Measurements from ENCODE around the gene RIGI. TPM values are rescaled to one million over a fixed set of nuclear protein-coding genes. Genes with fewer than 3 reads are reported as not detected.

The RIGI gene
- total RNA-seq, 2 donors from 2014 or later: 3.0 to 8.5 TPM

DNA sequence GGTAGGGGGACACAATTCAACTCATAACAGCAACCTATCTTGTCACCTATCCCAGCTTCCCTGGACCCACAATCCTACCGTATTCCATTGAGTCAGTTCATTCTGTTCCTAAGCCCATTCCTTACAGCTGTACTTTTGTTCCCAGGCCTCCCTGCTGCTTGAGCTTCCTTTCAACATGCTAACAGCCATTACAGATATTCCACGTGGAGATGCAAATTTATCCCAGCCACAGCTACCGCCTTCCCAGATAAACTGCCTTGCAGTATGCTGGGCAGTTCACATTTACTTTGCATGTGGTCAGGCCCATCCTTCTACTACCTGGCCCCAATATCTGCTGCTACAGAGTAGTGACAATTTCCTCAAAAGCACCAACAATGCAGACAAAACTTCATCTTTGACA is 23.0 kb downstream of the RIGI start:
- Histone ChIP-seq H3K4me1 (no peaks in the 10 kb centered on the region), H3K9ac (ENCODE audit: low read depth in 2 of 2, low read length in 2 of 2) (no peak overlapping the region), H3K27me3 (no peaks in the 10 kb centered on the region), H3K36me3 (no peaks in the 10 kb centered on the region), H3K4me3 (no peak overlapping the region), H3K27ac (no peak overlapping the region), H3K9me3 (no peaks in the 10 kb centered on the region)
- DNase-seq: no peak
- intact Hi-C loops (cut with DNase I): no loop called here
- TF ChIP-seq, protein P1, sequence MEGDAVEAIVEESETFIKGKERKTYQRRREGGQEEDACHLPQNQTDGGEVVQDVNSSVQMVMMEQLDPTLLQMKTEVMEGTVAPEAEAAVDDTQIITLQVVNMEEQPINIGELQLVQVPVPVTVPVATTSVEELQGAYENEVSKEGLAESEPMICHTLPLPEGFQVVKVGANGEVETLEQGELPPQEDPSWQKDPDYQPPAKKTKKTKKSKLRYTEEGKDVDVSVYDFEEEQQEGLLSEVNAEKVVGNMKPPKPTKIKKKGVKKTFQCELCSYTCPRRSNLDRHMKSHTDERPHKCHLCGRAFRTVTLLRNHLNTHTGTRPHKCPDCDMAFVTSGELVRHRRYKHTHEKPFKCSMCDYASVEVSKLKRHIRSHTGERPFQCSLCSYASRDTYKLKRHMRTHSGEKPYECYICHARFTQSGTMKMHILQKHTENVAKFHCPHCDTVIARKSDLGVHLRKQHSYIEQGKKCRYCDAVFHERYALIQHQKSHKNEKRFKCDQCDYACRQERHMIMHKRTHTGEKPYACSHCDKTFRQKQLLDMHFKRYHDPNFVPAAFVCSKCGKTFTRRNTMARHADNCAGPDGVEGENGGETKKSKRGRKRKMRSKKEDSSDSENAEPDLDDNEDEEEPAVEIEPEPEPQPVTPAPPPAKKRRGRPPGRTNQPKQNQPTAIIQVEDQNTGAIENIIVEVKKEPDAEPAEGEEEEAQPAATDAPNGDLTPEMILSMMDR (IDR thresholded peaks at IDR 0.05): no peak

DNA sequence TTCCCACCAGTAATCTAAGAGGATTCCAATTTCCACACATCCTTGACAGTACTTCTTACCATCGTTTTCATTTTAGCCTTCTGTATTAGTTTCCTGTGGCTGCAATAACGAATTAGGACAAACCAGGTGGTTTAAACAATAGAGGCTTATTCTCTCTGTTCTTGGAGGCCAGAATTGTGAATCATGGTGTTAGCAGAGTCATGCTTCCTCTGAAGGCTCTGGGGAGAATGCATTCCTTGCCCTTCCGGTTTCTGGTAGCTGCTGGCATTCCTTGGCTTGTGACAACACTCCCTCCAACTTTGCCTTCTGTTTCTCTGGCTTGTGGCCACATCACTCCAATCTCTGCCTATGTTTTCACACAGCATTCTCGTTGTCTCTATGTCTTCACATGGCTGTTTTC is 23.5 kb downstream of the RIGI start:
- H3K9ac ChIP-seq (ENCODE audit: low read depth in 2 of 2, low read length in 2 of 2): no peak overlapping the region
- no peaks in the 10 kb centered on the region for H3K27me3 ChIP-seq
- H3K36me3 ChIP-seq: no peaks in the 10 kb centered on the region
- no peaks in the 10 kb centered on the region for H3K9me3 ChIP-seq
- no peaks in the 10 kb centered on the region for H3K4me1 ChIP-seq
- TF ChIP-seq, protein P1 (IDR thresholded peaks at IDR 0.05): no peak
- DNase-seq: no peak
- H3K4me3 ChIP-seq: no peak overlapping the region
- intact Hi-C loops (cut with DNase I): no loop called here
- no peak overlapping the region for H3K27ac ChIP-seq

DNA sequence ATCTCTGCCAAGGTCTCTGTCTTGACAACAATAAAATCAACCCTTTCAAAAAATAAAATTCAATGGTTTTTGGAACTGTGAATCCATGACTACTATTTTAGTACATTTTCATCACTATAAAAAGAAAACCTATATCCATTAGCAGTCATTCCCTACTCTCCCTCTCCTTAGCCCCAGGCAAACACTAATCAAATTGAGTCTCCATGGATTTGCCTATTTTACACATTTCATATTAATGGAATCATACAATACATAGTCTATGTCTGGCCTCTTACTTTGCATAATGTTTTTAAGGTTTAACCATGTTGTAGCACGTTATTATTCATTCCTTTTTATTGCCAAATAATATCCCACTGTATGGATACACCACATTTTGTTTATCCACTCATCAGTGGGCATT is 24.1 kb downstream of the RIGI start:
- Histone ChIP-seq H3K4me1 (no peaks in the 10 kb centered on the region), H3K27ac (no peak overlapping the region), H3K9me3 (no peaks in the 10 kb centered on the region), H3K4me3 (no peak overlapping the region), H3K36me3 (no peaks in the 10 kb centered on the region), H3K9ac (ENCODE audit: low read depth in 2 of 2, low read length in 2 of 2) (no peak overlapping the region), H3K27me3 (no peaks in the 10 kb centered on the region)
- no peak for DNase-seq
- TF ChIP-seq, protein P1 (IDR thresholded peaks at IDR 0.05): no peak
- intact Hi-C loops (cut with DNase I): no loop called here

DNA sequence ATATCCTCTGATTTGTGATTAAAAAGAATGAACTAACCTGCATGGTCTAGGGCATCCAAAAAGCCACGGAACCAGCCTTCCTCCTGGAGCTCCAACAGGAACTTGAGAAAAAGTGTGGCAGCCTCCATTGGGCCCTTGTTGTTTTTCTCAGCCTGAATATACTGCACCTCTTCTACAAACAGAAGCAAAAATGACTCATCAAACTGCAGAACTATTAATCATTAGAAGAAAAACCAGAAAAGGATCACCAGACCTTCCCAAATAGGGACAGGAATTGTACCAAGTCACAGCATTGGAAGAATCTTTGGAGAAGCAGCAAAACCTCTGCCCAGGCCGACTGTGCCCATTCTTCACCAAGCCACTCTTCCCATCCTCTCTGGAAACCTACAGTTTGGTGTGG is 25.2 kb downstream of the RIGI start:
- DNase-seq: no peak
- Histone ChIP-seq H3K9ac (ENCODE audit: low read depth in 2 of 2, low read length in 2 of 2) (no peak overlapping the region), H3K27ac (no peak overlapping the region)

DNA sequence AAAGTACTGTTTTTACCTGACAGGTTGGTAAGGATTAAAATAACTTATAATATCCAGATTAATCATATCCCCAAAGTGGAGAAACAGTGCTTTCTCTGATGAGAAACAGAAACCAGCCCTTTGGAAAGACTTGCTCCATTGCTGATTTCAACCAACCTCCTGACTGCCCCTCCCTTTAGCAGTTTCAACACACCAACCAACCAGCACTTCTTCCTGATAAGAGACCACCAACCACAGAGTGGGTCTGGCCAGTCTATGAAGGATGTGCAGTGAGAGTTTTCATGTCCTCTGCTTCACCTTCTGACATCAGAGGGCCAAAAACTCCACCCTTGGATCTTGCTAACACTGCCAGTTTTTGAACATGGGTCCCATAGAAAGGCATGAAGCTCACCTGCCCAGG is 28.1 kb downstream of the RIGI start:
- no peak for DNase-seq
- H3K4me3 ChIP-seq: no peak overlapping the region
- H3K27ac ChIP-seq: no peak overlapping the region
- no peaks in the 10 kb centered on the region for H3K9me3 ChIP-seq
- H3K4me1 ChIP-seq: no peaks in the 10 kb centered on the region
- intact Hi-C loops (cut with DNase I): no loop called here
- H3K27me3 ChIP-seq: no peaks in the 10 kb centered on the region
- no peak overlapping the region for H3K9ac ChIP-seq (ENCODE audit: low read depth in 2 of 2, low read length in 2 of 2)
- H3K36me3 ChIP-seq: no peaks in the 10 kb centered on the region
- TF ChIP-seq, protein P1 (IDR thresholded peaks at IDR 0.05): no peak

More for the DNA sequence above, 25.2 kb downstream of the RIGI start:
- TF ChIP-seq, protein P1 (IDR thresholded peaks at IDR 0.05): no peak
- no peaks in the 10 kb centered on the region for H3K9me3 ChIP-seq
- intact Hi-C loops (cut with DNase I): no loop called here
- no peaks in the 10 kb centered on the region for H3K36me3 ChIP-seq
- H3K4me1 ChIP-seq: no peaks in the 10 kb centered on the region
- H3K4me3 ChIP-seq: no peak overlapping the region
- H3K27me3 ChIP-seq: no peaks in the 10 kb centered on the region

DNA sequence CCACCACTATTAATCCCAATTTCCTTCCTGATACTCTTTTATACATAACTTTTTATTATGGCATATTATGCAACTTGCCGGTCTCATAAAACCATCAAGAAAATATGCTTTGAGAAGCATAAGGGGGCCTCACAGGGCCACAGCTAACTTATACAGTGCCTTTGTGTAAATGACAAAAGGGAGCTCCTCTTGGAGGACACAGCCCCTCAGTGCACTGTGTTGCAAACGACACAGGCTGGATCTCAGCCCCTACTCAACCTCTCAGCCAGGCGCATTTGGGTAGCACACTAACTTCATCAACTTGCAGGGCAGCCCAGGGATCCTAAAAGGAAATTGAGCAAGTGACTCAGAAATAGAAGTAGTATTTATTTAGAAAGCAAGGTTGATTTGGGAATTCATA is 35.4 kb downstream of the RIGI start:
- TF ChIP-seq, protein P1 (IDR thresholded peaks at IDR 0.05): no peak
- no peak for DNase-seq
- Histone ChIP-seq H3K4me3 (no peak overlapping the region), H3K9me3 (no peaks in the 10 kb centered on the region), H3K9ac (ENCODE audit: low read depth in 2 of 2, low read length in 2 of 2) (no peak overlapping the region), H3K4me1 (no peaks in the 10 kb centered on the region), H3K36me3 (peaks cover 4% of the 10 kb centered on the region), H3K27ac (no peak overlapping the region), H3K27me3 (no peaks in the 10 kb centered on the region)
- intact Hi-C loops (cut with DNase I): no loop called here

Data from colonic mucosa (tissue), 4 donors.